Colonic mucosa (tissue), 4 donors: ENCODE data around the gene SRGAP1. TPM values are rescaled to one million over a fixed set of nuclear protein-coding genes. Genes with fewer than 3 reads are reported as not detected.

Experiments used
- DNase-seq: peaks from one replicate; pipeline ENCODE4 v3.0.0-alpha.2; 2020
- H3K27ac ChIP-seq: fragments of 200-600 bp; one replicate; pipeline ENCODE4 v1.8.0; 2021
- H3K27me3 ChIP-seq: fragments of 200-600 bp; one replicate; pipeline ENCODE4 v1.8.0; 2021
- H3K36me3 ChIP-seq: fragments of 200-600 bp; one replicate; pipeline ENCODE4 v1.8.0; 2021
- H3K4me1 ChIP-seq: fragments of 200-600 bp; one replicate; pipeline ENCODE4 v1.8.0; 2021; ENCODE audit warnings: mild to moderate bottlenecking
- H3K4me3 ChIP-seq: fragments of 200-600 bp; one replicate; pipeline ENCODE4 v1.8.0; 2021
- H3K9ac ChIP-seq, 2 donors: one replicate each; pipeline ENCODE4 v1.7.0; 2013; ENCODE audit warnings: control low read depth in 2 of 2, low read depth in 2 of 2, low read length in 2 of 2
- H3K9me3 ChIP-seq: fragments of 200-600 bp; one replicate; pipeline ENCODE4 v1.8.0; 2021
- intact Hi-C: fragments of 100-400 bp; cut with DNase I; formaldehyde crosslinking; loops from one replicate; pipeline ENCODE4 v1.14.1; 2022
- total RNA-seq, 2 donors: library from RNA; stranded (reverse); fragmentation: NEBNext Ultra II Directional in 1 of 2; extraction: Animal tissue kit (Norgen Biotek cat#: 25700) in 1 of 2; gene quantifications; one replicate each; pipeline ENCODE4 v1.2.1, GENCODE V29; 2021
- TF ChIP-seq, protein P1 (sequence below): fragments of 200-600 bp; IDR thresholded peaks from one replicate; pipeline ENCODE4 v1.8.0; 2022; ENCODE audit warnings: antibody characterized with exemption, mild to moderate bottlenecking
- donor health status: healthy.
- donor health status: DM: no; HTN: no; CAD: no.
- donor health status: DM: no; HTN: no; CAD: no.

Gene SRGAP1
- total RNA-seq, 2 donors from 2014 or later = 8.7 to 9.8 TPM

DNA sequence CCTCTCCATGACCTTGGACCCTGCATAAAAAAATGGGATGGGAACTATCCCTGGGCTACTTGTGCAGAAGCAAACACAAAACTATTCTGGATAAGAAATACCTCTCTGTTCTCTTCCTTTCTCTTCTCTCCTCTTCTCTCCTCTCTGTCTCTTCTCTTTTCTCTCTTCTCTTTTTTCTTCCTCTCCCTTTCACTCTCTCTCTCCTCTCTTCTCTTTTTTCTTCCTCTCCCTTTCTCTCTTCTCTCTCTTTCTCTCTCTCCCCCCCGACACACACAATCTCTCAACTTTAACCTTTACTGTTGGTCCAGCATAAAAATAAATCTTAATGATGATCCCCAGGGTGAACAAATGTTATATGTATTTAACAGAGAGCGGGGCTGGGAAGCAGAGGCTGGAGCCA lies 141.4 kb downstream of the SRGAP1 start:
- Histone ChIP-seq H3K4me1 (no peaks in the 10 kb centered on the region), H3K27me3 (no peaks in the 10 kb centered on the region), H3K9ac (no peak overlapping the region), H3K4me3 (no peak overlapping the region), H3K36me3 (no peaks in the 10 kb centered on the region), H3K27ac (no peak overlapping the region), H3K9me3 (no peaks in the 10 kb centered on the region)
- intact Hi-C loops = no loop called here
- TF ChIP-seq, protein P1, sequence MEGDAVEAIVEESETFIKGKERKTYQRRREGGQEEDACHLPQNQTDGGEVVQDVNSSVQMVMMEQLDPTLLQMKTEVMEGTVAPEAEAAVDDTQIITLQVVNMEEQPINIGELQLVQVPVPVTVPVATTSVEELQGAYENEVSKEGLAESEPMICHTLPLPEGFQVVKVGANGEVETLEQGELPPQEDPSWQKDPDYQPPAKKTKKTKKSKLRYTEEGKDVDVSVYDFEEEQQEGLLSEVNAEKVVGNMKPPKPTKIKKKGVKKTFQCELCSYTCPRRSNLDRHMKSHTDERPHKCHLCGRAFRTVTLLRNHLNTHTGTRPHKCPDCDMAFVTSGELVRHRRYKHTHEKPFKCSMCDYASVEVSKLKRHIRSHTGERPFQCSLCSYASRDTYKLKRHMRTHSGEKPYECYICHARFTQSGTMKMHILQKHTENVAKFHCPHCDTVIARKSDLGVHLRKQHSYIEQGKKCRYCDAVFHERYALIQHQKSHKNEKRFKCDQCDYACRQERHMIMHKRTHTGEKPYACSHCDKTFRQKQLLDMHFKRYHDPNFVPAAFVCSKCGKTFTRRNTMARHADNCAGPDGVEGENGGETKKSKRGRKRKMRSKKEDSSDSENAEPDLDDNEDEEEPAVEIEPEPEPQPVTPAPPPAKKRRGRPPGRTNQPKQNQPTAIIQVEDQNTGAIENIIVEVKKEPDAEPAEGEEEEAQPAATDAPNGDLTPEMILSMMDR = no peak
- DNase-seq = no peak

DNA sequence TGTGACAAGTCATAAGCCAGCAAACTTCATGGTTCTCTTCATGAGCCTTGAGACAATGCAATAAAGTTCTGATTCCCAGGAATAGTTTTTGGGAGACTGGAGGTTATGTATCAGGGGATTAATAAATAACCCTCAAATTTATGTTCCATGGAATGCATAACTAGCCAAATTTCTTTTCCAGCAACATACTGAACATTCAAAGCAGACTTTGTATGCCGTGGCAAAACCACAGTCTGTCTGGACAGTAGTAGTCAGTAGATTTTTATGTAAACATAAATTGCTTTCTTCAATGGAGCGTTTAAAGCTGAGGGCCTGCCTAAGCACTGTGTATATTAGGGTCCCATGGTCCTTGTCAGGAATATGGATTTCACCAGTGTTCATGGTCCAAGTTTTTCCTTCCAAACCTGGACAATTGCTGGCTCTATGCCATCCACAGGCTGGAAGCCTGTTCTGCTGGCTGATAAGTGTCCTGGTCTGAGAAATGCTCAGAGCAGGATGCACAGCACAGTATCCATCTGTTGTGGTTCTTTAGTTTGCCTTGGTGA lies 144.9 kb downstream of the SRGAP1 start:
- H3K4me3 ChIP-seq = no peak overlapping the region
- intact Hi-C loops = no loop called here
- no peak overlapping the region for H3K27ac ChIP-seq
- H3K9ac ChIP-seq = no peak overlapping the region
- no peaks in the 10 kb centered on the region for H3K36me3 ChIP-seq
- no peaks in the 10 kb centered on the region for H3K9me3 ChIP-seq
- no peaks in the 10 kb centered on the region for H3K27me3 ChIP-seq
- no peaks in the 10 kb centered on the region for H3K4me1 ChIP-seq
- no peak for DNase-seq
- TF ChIP-seq, protein P1 = no peak

DNA sequence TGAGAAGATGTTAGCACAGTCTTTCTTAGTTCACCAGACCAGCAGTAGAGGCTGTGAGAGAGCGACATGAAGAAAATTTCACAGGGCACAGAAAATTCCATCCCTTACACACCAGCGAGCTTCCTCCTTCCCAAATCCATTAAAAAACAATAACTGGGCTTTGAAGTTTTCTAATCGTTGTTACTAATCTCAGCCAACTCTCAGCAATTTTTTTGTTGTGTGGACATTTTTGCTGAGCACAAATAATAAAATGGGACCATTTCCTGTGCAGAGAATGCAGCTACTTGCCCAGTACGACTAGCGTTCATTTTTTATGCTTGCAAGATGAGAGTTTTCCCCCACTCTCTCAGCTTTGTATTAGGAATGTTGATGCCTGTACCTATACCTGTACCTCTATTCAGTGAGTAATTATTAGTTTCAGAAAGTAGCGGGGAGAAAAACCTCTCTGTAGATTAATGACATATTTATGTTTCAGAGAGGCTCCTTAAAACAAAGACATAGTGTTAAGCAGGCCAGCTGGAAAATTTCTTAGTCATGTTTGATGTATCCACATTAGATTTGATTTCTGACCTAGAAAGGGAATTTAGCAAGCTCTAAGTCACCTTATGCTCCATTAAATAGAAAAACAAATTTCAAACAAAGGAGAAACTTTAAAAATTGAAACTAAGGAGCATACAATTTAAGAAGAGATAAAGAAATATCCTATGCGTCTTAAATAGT lies 146.5 kb downstream of the SRGAP1 start:
- Histone ChIP-seq H3K9ac (no peak overlapping the region), H3K27me3 (no peaks in the 10 kb centered on the region), H3K4me1 (no peaks in the 10 kb centered on the region), H3K27ac (no peak overlapping the region), H3K4me3 (no peak overlapping the region), H3K9me3 (no peaks in the 10 kb centered on the region), H3K36me3 (no peaks in the 10 kb centered on the region)
- intact Hi-C loops = no loop called here
- TF ChIP-seq, protein P1 = no peak
- no peak for DNase-seq

DNA sequence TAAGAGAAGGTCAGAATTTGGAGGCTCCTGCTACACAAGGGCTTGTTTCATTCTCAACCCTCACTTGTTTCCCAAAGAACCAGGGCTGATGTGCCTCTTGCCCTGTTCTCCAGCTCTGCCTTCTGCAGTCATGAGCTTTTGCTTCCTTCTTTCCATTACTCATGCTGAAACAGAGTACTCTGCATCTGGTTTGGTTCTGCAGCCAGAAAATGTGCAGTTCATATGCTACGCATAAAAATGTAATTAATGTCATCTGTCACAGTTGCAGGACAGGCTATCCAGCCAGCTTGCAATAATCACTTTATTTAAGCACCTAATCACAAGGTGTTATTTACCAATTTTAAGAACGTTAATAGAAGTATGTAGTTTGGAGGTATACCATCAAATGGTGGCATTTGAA lies 150.2 kb downstream of the SRGAP1 start:
- Histone ChIP-seq H3K9me3 (no peaks in the 10 kb centered on the region), H3K9ac (no peak overlapping the region), H3K4me1 (no peaks in the 10 kb centered on the region), H3K27me3 (no peaks in the 10 kb centered on the region), H3K27ac (no peak overlapping the region), H3K36me3 (no peaks in the 10 kb centered on the region), H3K4me3 (no peak overlapping the region)
- intact Hi-C loops = no loop called here
- TF ChIP-seq, protein P1 = no peak
- DNase-seq = no peak

DNA sequence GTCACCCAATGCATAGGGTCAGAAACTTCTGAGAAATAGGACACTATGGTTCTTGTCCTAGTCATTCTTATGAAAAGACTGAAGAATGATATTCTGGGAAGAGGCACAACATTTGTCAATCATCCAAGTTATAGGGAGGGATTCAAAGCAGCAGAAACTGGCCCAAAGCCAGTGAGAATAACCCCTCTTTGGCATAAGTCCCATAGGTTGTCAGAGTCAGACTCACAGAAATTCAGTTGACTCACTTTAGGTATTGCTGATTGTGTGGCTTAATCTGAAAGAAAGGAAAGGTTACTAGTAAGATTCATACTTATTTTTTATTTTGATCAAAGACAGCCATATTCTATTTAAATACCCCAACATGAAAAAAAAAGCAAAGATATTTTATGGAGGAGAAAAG lies 151.0 kb downstream of the SRGAP1 start:
- DNase-seq = no peak
- no peaks in the 10 kb centered on the region for H3K9me3 ChIP-seq

More for the DNA sequence above, 151.0 kb downstream of the SRGAP1 start:
- H3K4me3 ChIP-seq = no peak overlapping the region
- no peaks in the 10 kb centered on the region for H3K36me3 ChIP-seq
- intact Hi-C loops = no loop called here
- H3K27me3 ChIP-seq = no peaks in the 10 kb centered on the region
- no peak overlapping the region for H3K9ac ChIP-seq
- H3K4me1 ChIP-seq = no peaks in the 10 kb centered on the region
- TF ChIP-seq, protein P1 = no peak
- H3K27ac ChIP-seq = no peak overlapping the region
